COLO668 (cell line): ENCODE measurements around the gene POU3F3.

Experiments used
- DNase-seq: peaks from one replicate; lab custom pipeline; 2025; ENCODE audit not compliant: unreplicated experiment; lab: John Stamatoyannopoulos, UW

Gene POU3F3

GRCh38 chr2:104859766-104860450, 6.0 kb downstream of the POU3F3 start:
- DNase-seq: peak; percentile 24

GRCh38 chr2:104860451-104860790, 6.5 kb downstream of the POU3F3 start:
- peak; percentile 33 for DNase-seq

- peak; percentile 63 for DNase-seq
Observed at GRCh38 chr2:104861351-104862057, 7.6 kb downstream of the POU3F3 start.

DNA sequence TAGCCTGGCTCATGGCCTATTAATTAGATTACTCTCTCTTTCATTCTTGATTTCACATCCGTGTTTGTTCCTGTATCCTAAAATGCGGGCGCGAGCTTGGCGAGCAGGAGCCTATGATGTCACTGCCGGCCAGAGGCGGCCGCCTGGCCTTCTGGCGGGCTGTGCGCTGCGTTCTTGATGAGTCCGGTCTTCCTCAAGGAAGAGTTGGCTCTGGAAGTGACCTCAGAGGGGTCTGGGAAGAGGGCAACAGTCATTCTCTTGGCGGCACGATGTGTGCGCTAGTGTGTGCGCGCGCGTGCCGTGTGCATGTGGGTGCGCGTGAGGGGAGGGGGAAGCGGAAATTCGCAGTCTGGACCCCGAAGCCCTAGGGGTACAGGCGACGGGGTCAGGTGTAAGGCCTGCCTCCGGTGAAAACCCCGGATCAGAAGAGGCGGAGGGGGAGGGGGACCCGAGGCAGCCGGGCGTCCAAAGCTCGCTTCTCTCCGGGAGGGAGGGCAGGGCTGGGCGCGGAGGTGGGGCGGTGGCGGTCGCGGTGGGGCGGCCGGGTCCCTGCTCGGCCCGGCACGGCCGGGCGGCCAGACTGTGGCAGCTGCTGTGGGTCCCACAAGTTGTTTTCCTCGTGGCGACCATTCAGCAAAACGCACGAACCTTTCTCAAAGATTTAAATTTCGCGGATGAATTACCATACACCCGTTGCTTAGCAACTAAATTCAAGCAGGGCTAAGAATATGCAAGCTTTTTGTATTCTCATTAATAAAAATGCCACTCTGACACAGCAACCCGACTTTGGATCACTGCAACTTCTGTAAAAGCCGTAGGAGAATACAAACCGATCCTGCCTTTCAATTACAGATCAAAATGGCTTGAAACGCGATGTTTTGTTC, 8.4 kb downstream of the POU3F3 start:
- peak; percentile 80 for DNase-seq

- no peak for DNase-seq
Observed at GRCh38 chr2:104863146-104863467, 9.2 kb downstream of the POU3F3 start.

- DNase-seq: no peak
Observed at GRCh38 chr2:104863468-104864279, 9.8 kb downstream of the POU3F3 start.

- DNase-seq: no peak
Observed at GRCh38 chr2:104864280-104865095, 10.6 kb downstream of the POU3F3 start.

DNA sequence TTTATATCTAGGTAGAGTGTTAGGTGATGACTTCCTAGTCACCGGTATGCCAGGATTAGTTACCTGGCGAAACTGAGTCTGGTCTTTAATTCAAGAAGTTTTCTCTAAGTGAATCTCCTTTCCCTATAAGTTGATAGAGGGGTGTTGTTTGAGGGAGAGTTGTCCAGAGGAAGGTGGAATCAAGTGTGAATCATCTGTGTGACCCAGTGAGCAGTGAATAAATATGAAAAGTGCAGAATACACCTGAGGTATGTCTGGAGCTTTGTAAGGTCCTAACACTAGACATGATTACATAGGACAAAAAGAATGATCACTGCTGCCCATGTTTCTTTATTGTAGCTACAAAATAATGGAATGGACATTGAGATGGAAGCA, 11.2 kb downstream of the POU3F3 start:
- no peak for DNase-seq

- no peak for DNase-seq
Observed at GRCh38 chr2:104866122-104866864, 12.4 kb downstream of the POU3F3 start.

DNA sequence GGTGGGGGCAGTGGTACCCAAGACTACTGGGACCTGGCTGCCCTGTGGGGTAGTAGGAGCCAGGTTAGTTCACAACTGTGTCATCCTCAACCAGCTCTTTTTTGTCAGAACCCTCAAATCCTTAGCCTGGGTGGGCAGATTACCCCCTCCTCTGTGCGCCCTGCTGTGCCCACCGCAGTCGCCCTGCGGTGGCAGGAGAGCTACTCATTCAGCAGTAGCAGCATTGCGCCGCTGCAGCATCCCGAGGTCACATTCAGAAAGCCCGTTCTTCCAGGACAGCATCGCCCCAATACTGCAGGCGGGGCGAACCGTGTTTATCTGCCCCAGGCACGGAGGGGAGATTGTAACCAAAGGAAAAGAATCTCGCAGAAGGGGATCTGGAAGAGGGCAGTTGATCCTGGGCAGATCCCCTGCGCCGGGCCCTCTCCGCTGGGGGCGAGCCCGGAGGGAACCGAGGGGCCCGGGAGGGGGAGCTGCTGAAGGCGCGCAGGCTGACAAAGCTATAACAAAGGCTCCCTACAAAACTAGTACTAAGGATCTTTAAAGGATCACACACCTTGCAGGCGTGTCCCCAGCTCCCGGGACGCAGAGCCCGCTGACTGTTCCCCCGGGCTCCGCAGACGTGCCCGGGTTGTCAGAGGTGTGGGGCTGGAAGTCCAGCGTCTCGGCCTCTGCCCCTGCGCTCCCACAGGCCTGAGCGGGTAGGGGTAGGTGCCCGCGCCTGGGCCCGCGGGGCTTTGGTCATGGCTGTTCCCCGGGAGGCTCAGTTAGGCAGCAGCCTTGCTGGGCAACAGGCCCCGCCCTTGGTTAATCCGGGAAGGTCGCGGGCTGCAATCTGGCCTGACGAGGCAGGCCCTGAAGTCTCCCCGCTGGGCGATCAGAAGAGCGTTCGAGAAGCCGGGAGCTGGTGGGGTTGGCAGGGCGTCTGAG, 13.2 kb downstream of the POU3F3 start:
- DNase-seq: no peak

DNA sequence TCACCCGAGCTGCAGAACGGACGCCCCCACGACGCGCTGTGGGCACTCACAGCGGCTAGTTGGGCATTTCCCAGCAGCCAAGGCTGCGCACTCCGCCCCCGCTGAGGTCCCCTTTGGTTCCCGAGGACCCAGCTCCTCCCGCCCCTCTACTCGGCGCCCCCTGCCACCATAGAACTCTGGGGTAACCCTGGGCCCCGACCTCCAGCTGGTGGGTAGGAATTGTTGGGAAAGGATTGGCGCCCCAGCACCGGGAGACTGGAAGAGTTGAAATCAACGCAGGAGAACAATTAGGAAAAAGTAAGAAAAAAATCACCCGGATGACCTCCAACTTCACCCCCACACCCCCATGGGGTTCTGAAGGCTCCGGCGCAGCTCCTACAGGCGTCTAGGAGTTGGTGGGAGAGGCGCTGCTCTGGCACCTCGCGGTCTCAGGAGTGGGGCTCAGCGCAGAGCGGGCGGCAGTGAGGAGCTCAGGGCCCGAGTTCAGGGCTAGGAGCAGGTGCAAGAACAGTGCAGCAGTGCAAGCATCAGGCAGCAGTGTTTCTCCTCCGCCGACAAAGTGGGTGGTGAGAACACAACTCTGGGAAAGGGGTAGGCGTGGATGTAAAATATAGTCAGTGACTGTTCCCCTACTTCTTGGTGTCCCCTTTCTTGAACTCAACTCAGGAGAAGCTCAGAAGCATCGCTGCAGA, 14.0 kb downstream of the POU3F3 start:
- DNase-seq: no peak

GRCh38 chr2:104868505-104868866, 14.6 kb downstream of the POU3F3 start:
- no peak for DNase-seq

GRCh38 chr2:104870100-104870975, 16.4 kb downstream of the POU3F3 start:
- no peak for DNase-seq

DNA sequence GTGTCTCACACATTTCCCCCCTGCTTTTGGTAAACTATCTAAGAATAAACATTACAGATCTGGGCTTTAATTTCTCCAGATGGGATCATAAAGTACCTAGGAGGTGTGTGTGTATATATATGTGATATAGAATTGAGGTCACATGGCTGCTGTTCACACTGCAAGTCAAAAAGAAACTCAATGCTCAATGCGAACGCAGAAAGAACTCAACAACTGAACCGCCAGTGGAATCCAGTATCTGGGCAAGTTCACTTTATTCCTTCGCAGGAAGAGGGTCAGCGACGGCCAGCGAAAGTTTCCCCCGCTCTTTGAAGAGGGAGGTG, 17.7 kb downstream of the POU3F3 start:
- DNase-seq: no peak

DNA sequence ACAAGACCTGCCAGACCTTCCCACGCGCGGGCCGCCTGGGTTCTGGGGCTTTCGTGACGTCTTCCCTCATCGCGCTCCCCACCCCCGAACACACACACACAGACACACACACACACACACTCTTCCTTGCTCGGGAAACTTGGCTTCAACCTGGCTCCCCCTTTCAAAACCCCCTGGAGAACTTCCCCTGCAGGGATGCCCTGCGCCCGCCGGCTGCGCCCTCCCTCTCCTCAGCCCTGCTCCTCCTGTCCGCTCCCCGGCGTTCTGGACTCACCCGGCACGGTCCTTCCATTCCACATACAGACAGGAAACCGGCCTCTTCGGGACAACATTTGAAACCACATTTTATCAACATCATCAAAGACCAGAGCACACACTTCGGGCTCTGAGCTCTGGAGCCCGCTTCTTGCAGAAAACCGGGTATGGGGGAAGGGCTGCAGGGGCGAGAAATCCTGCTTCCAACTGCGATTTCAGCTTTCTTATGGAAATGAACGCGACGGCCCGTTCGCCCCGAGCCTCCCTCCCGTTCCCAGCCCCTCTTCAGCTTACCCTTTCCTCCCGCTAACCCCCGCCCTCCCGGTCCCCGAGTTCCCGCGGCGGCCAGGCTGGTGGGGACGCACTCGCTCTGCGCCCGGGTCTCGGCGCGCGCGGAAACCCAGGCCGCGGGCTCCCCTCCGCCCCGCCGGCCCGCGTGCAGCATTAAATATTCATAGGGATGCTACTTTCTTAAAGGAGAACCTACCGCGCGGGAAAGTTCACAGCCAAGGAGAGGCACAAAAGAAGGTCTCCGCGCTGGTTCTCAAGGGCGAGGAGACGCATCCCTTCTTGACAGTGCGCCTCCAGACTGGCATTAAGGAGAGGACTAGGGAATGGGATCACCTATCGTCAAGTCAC, 18.3 kb downstream of the POU3F3 start:
- DNase-seq: peak; percentile 42
